H1 (cell line): ENCODE measurements around the gene MBTPS2.

Source experiments
- EP300 ChIP-seq, 2 experiments: IDR thresholded peaks; 1 replicate in 1 of 2; 2 replicates in 1 of 2; pipeline ENCODE4 v1.6.1; 2011 to 2012; ENCODE audit warnings: low read depth in 2 of 2, low read length in 2 of 2, mild to moderate bottlenecking in 2 of 2, borderline replicate concordance in 1 of 2, inconsistent platforms in 1 of 2, moderate library complexity in 1 of 2
- GABPA ChIP-seq: IDR thresholded peaks from 2 replicates; pipeline ENCODE4 v1.6.1; 2011; ENCODE audit warnings: mild to moderate bottlenecking, low read length, moderate library complexity, borderline replicate concordance; ENCODE audit not compliant: insufficient read depth
- JUND ChIP-seq: IDR thresholded peaks from 2 replicates; pipeline ENCODE4 v1.6.1; 2011; ENCODE audit warnings: mild to moderate bottlenecking, improper control_type of control experiment, low read length
- POLR2A ChIP-seq, 2 experiments: IDR thresholded peaks; 1 replicate in 1 of 2; 2 replicates in 1 of 2; pipeline ENCODE4 v1.6.1; 2011; ENCODE audit warnings: low read depth in 2 of 2, low read length in 2 of 2, mild to moderate bottlenecking in 2 of 2; ENCODE audit errors: control extremely low read depth in 1 of 2
- RAD21 ChIP-seq, 2 experiments: IDR thresholded peaks in 1 of 2; conservative IDR thresholded peaks in 1 of 2; 2 replicates each; pipeline ENCODE4 v1.6.1; 2011; ENCODE audit warnings: low read depth in 2 of 2, low read length in 2 of 2, improper control_type of control experiment in 1 of 2, inconsistent platforms in 1 of 2, mild to moderate bottlenecking in 1 of 2, moderate library complexity in 1 of 2
- RFX5 ChIP-seq: IDR thresholded peaks from 2 replicates; pipeline ENCODE4 v1.6.1; 2011; ENCODE audit warnings: low read depth, low read length, improper control_type of control experiment, borderline replicate concordance
- RXRA ChIP-seq: IDR thresholded peaks from 2 replicates; pipeline ENCODE4 v1.6.1; 2011; ENCODE audit warnings: low read depth, mild to moderate bottlenecking, low read length, moderate library complexity; ENCODE audit not compliant: insufficient read depth
- SAP30 ChIP-seq: fragments of 300-600 bp; sonication (generic); IDR thresholded peaks from 2 replicates; pipeline ENCODE4 v1.7.1; 2012; ENCODE audit warnings: low read length, moderate library complexity, mild to moderate bottlenecking, inconsistent platforms; ENCODE audit not compliant: insufficient read depth, insufficient replicate concordance
- SIN3A ChIP-seq, 2 experiments: IDR thresholded peaks in 1 of 2; conservative IDR thresholded peaks in 1 of 2; 2 replicates each; pipeline ENCODE4 v1.6.1; 2011 to 2012; ENCODE audit warnings: low read length in 2 of 2, improper control_type of control experiment in 1 of 2, low read depth in 1 of 2, mild to moderate bottlenecking in 1 of 2
- SUZ12 ChIP-seq: fragments of 200-600 bp; sonication (generic); IDR thresholded peaks from 2 replicates; pipeline ENCODE4 v1.6.1; 2012; ENCODE audit warnings: mild to moderate bottlenecking, inconsistent platforms, low read length, moderate library complexity, mixed read lengths
- TF ChIP-seq, protein P1 (sequence below): IDR thresholded peaks from 2 replicates; pipeline ENCODE4 v1.6.1; 2011; ENCODE audit warnings: low read length, improper control_type of control experiment
- TF ChIP-seq, protein P2 (sequence below), 3 experiments: IDR thresholded peaks; 1 replicate in 2 of 3; 2 replicates in 1 of 3; pipeline versions ENCODE4 v1.5.1 to v1.6.1; 2011; ENCODE audit warnings: low read length in 3 of 3, mild to moderate bottlenecking in 3 of 3, inconsistent platforms in 2 of 3, low read depth in 1 of 3, moderate library complexity in 1 of 3; ENCODE audit not compliant: insufficient read depth in 1 of 3; ENCODE audit errors: control extremely low read depth in 1 of 3
- TF ChIP-seq, protein P3 (sequence below): fragments of 300-600 bp; sonication (generic); IDR thresholded peaks from 2 replicates; pipeline ENCODE4 v1.7.1; 2012; ENCODE audit warnings: low read length, moderate library complexity, mild to moderate bottlenecking, inconsistent platforms; ENCODE audit not compliant: insufficient replicate concordance

DNA sequence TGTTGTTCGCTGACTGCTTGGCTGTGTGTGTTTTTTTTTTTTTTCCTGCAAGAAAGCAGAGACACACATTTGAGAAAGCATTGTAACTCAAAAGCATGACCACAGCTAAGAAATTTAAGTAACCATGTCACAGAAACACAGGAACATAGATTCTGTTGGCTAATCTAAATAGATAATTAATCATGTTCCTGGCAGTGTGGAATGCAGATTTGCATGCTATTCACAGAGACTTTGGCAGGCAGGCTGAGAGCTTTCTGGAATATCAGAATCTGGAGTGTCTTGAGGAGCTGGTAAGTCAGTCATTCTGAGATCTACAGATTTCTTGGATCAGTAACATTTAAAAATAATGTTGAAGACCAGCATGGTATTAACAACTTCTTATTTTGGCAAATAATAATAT, 67.8 kb downstream of the MBTPS2 start:
- TF ChIP-seq, protein P1, sequence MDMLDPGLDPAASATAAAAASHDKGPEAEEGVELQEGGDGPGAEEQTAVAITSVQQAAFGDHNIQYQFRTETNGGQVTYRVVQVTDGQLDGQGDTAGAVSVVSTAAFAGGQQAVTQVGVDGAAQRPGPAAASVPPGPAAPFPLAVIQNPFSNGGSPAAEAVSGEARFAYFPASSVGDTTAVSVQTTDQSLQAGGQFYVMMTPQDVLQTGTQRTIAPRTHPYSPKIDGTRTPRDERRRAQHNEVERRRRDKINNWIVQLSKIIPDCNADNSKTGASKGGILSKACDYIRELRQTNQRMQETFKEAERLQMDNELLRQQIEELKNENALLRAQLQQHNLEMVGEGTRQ = no peak
- TF ChIP-seq, protein P2, sequence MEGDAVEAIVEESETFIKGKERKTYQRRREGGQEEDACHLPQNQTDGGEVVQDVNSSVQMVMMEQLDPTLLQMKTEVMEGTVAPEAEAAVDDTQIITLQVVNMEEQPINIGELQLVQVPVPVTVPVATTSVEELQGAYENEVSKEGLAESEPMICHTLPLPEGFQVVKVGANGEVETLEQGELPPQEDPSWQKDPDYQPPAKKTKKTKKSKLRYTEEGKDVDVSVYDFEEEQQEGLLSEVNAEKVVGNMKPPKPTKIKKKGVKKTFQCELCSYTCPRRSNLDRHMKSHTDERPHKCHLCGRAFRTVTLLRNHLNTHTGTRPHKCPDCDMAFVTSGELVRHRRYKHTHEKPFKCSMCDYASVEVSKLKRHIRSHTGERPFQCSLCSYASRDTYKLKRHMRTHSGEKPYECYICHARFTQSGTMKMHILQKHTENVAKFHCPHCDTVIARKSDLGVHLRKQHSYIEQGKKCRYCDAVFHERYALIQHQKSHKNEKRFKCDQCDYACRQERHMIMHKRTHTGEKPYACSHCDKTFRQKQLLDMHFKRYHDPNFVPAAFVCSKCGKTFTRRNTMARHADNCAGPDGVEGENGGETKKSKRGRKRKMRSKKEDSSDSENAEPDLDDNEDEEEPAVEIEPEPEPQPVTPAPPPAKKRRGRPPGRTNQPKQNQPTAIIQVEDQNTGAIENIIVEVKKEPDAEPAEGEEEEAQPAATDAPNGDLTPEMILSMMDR (IDR thresholded peaks at IDR 0.05; ENCODE audit: control extremely low read depth in 1 of 3, insufficient read depth in 1 of 3, low read depth in 1 of 3, low read length in 3 of 3) = no peak
- TF ChIP-seq SIN3A (conservative IDR thresholded peaks at IDR 0.05 in 1 of 2, IDR thresholded peaks at IDR 0.05 in 1 of 2; ENCODE audit: low read depth in 1 of 2, low read length in 2 of 2) = no peak
- TF ChIP-seq RAD21 (IDR thresholded peaks at IDR 0.05 in 1 of 2, conservative IDR thresholded peaks at IDR 0.05 in 1 of 2; ENCODE audit: low read depth in 2 of 2, low read length in 2 of 2) = no peak
- no peak for TF ChIP-seq SUZ12
- no peak for TF ChIP-seq RXRA
- no peak for TF ChIP-seq EP300 (IDR thresholded peaks at IDR 0.05; ENCODE audit: borderline replicate concordance in 1 of 2, low read depth in 2 of 2, low read length in 2 of 2)
- TF ChIP-seq POLR2A (IDR thresholded peaks at IDR 0.05; ENCODE audit: control extremely low read depth in 1 of 2, low read depth in 2 of 2, low read length in 2 of 2) = no peak
- TF ChIP-seq GABPA = no peak
- TF ChIP-seq SAP30 = no peak
- TF ChIP-seq, protein P3, sequence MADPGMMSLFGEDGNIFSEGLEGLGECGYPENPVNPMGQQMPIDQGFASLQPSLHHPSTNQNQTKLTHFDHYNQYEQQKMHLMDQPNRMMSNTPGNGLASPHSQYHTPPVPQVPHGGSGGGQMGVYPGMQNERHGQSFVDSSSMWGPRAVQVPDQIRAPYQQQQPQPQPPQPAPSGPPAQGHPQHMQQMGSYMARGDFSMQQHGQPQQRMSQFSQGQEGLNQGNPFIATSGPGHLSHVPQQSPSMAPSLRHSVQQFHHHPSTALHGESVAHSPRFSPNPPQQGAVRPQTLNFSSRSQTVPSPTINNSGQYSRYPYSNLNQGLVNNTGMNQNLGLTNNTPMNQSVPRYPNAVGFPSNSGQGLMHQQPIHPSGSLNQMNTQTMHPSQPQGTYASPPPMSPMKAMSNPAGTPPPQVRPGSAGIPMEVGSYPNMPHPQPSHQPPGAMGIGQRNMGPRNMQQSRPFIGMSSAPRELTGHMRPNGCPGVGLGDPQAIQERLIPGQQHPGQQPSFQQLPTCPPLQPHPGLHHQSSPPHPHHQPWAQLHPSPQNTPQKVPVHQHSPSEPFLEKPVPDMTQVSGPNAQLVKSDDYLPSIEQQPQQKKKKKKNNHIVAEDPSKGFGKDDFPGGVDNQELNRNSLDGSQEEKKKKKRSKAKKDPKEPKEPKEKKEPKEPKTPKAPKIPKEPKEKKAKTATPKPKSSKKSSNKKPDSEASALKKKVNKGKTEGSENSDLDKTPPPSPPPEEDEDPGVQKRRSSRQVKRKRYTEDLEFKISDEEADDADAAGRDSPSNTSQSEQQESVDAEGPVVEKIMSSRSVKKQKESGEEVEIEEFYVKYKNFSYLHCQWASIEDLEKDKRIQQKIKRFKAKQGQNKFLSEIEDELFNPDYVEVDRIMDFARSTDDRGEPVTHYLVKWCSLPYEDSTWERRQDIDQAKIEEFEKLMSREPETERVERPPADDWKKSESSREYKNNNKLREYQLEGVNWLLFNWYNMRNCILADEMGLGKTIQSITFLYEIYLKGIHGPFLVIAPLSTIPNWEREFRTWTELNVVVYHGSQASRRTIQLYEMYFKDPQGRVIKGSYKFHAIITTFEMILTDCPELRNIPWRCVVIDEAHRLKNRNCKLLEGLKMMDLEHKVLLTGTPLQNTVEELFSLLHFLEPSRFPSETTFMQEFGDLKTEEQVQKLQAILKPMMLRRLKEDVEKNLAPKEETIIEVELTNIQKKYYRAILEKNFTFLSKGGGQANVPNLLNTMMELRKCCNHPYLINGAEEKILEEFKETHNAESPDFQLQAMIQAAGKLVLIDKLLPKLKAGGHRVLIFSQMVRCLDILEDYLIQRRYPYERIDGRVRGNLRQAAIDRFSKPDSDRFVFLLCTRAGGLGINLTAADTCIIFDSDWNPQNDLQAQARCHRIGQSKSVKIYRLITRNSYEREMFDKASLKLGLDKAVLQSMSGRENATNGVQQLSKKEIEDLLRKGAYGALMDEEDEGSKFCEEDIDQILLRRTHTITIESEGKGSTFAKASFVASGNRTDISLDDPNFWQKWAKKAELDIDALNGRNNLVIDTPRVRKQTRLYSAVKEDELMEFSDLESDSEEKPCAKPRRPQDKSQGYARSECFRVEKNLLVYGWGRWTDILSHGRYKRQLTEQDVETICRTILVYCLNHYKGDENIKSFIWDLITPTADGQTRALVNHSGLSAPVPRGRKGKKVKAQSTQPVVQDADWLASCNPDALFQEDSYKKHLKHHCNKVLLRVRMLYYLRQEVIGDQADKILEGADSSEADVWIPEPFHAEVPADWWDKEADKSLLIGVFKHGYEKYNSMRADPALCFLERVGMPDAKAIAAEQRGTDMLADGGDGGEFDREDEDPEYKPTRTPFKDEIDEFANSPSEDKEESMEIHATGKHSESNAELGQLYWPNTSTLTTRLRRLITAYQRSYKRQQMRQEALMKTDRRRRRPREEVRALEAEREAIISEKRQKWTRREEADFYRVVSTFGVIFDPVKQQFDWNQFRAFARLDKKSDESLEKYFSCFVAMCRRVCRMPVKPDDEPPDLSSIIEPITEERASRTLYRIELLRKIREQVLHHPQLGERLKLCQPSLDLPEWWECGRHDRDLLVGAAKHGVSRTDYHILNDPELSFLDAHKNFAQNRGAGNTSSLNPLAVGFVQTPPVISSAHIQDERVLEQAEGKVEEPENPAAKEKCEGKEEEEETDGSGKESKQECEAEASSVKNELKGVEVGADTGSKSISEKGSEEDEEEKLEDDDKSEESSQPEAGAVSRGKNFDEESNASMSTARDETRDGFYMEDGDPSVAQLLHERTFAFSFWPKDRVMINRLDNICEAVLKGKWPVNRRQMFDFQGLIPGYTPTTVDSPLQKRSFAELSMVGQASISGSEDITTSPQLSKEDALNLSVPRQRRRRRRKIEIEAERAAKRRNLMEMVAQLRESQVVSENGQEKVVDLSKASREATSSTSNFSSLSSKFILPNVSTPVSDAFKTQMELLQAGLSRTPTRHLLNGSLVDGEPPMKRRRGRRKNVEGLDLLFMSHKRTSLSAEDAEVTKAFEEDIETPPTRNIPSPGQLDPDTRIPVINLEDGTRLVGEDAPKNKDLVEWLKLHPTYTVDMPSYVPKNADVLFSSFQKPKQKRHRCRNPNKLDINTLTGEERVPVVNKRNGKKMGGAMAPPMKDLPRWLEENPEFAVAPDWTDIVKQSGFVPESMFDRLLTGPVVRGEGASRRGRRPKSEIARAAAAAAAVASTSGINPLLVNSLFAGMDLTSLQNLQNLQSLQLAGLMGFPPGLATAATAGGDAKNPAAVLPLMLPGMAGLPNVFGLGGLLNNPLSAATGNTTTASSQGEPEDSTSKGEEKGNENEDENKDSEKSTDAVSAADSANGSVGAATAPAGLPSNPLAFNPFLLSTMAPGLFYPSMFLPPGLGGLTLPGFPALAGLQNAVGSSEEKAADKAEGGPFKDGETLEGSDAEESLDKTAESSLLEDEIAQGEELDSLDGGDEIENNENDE = no peak
- TF ChIP-seq JUND = no peak
- no peak for TF ChIP-seq RFX5
